ENCODE results near the gene PIK3R2. TPM values are rescaled to one million over a fixed set of nuclear protein-coding genes. Genes with fewer than 3 reads are reported as not detected.

Gene PIK3R2
- polyA plus RNA-seq, 6 donors from 2014 or later = 1.2 to 5.7 (median 2.3) TPM

DNA sequence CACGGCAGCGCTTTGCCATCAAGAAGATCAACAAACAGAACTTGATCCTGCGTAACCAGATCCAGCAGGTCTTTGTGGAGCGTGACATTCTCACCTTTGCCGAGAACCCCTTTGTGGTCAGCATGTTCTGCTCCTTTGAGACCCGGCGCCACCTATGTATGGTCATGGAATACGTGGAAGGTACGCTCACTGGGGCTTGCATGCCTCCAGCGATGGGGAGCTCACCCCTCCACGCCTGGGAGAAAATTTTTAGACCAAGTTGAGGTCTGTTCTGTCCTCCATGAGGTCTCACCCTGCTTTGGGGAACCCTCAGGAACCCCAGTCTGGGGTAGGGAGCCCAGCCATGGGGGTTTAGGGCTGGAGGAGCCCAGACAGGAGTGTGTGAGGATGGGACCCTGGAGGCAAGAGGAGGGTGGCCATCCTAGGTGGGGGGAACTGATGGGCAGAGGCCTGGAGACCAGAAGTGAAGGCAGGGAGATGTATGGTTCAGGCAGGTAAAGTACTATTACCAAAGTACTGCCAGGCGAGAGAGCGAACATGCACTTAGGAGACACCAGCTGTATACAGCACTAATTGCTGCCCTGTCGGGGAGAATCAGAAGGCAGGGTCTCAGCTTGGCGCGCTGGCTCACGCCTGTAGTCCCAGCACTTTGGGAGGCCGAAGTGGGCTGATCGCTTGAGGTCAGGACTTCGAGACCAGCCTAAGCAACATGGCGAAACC is 22.3 kb upstream of the PIK3R2 start:
- no peak overlapping the region for H3K27ac Mint-ChIP-seq
- no peaks in the 10 kb centered on the region for H3K27me3 Mint-ChIP-seq
- no peaks in the 10 kb centered on the region for H3K9me3 Mint-ChIP-seq
- peak overlapping the region in 1 of 8 donors; percentile 76 for H3K4me3 Mint-ChIP-seq
- H3K36me3 Mint-ChIP-seq = peaks cover 0 to 20% of the 10 kb centered on the region in 2 donors
- ATAC-seq (ENCODE audit: low read depth in 2 of 2) = no peak
- DNase-seq = no peak
- peaks cover 4 to 5% (median 4%) of the 10 kb centered on the region in 3 donors for H3K4me1 Mint-ChIP-seq

DNA sequence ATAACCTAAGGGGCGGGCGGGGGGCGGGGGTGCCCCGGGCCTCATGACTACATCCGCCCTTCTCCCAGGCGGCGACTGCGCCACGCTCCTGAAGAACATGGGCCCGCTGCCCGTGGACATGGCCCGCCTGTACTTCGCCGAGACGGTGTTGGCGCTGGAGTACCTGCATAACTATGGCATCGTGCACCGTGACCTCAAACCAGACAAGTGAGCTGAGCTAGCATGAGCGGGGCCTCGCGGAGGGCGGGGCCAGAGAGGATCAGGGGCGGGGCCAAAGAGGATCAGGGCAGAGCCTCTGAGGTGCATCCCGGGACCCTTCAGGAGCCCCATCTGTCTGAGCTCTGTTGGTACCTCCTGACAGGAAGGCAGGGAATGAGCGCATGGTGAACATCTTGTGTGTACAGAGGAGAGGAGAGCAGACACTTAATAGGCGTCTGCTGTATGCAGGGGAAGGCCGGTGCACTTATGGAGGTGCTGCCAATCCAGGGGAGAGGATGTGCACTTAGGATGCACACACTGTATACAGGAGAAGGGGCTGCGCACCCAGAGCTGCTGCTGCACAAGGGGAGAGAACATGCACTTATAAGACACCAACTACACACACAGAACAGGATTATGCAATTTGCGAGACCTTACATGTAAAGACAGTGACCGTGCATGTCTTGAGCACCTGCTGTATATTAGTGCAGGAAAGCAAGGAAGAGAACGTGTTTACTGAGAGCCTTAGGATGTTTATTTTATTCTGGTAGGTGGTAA is 20.9 kb upstream of the PIK3R2 start:
- Mint-ChIP-seq H3K27ac (peak overlapping the region in 1 of 6 donors; percentile 15), H3K36me3 (peaks cover 0 to 24% of the 10 kb centered on the region in 2 donors), H3K27me3 (no peaks in the 10 kb centered on the region), H3K4me1 (peaks cover 0 to 5% (median 4%) of the 10 kb centered on the region in 3 donors), H3K4me3 (peak overlapping the region in 2 of 8 donors; percentile 24 to 65), H3K9me3 (no peaks in the 10 kb centered on the region)
- DNase-seq (no peak), ATAC-seq (ENCODE audit: low read depth in 2 of 2) (peak in 1 of 2 donors; percentile 23)

DNA sequence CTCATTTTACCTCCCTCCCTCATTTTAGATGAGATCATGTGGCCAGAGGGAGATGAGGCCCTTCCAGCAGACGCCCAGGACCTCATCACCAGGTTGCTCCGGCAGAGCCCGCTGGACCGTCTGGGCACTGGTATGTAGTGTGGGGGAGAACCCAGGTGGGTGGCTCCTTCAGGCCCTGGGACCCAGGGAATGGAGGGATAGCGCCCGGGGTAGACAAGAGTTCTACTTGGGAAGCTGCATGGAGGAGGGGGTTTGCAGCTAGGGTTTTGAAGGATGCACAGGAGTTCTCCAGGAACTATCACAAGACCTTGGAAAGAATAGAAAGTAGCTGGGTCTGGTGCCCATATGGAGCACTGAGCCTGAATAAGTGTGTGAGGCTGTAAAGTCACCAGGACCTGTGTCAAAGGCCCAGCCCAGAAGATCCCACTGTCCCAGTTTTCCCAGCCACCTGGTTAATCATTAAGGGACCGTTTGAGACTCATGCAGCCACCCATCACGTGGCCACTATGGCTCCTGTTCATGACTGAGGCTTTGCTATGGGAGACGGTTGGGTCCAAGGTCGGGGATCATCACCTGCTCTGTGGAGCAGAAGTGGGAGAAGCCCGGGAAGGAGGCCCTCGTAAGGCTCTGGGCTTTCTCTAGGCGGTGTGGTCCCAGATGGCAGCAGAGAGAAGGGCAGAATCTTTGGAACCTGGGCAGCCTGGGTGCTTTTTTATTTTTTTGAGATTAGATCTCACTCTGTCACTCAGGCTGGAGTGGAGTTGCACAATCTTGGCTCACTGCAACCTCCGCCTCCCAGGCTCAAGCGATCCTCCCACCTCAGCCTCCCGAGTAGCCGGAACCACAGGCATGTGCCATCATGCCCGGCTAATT is 17.0 kb upstream of the PIK3R2 start:
- H3K27ac Mint-ChIP-seq = no peak overlapping the region
- H3K36me3 Mint-ChIP-seq = peaks cover 5 to 42% of the 10 kb centered on the region in 2 donors
- H3K27me3 Mint-ChIP-seq = no peaks in the 10 kb centered on the region
- ATAC-seq (ENCODE audit: low read depth in 2 of 2) = no peak
- no peak for DNase-seq
- no peak overlapping the region for H3K4me3 Mint-ChIP-seq
- peaks cover 0 to 8% (median 0%) of the 10 kb centered on the region in 3 donors for H3K4me1 Mint-ChIP-seq
- H3K9me3 Mint-ChIP-seq = peaks cover 0 to 3% (median 0%) of the 10 kb centered on the region in 7 donors

DNA sequence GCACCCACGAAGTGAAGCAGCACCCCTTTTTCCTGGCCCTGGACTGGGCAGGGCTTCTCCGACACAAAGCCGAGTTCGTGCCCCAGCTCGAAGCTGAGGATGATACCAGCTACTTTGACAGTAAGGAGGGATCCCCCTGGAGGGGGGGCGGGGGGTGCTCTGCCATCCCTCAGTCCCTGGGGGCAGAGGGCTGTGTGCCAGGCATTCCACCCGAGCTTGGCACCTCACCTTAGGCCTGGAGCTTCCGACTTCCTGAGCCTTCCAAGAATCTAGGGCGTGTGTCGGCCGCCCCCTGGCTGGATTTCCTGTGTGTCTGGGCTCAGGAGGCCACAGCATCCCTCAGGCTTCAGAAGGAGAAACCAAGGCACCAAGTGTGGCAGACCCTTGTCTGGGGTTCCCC is 15.7 kb upstream of the PIK3R2 start:
- H3K4me3 Mint-ChIP-seq = no peak overlapping the region
- H3K27ac Mint-ChIP-seq = no peak overlapping the region
- no peak for ATAC-seq (ENCODE audit: low read depth in 2 of 2)
- no peak for DNase-seq
- H3K9me3 Mint-ChIP-seq = peaks cover 0 to 3% (median 0%) of the 10 kb centered on the region in 7 donors
- H3K4me1 Mint-ChIP-seq = peaks cover 0 to 4% (median 0%) of the 10 kb centered on the region in 3 donors
- H3K36me3 Mint-ChIP-seq = peaks cover 5 to 41% of the 10 kb centered on the region in 2 donors
- H3K27me3 Mint-ChIP-seq = no peaks in the 10 kb centered on the region

DNA sequence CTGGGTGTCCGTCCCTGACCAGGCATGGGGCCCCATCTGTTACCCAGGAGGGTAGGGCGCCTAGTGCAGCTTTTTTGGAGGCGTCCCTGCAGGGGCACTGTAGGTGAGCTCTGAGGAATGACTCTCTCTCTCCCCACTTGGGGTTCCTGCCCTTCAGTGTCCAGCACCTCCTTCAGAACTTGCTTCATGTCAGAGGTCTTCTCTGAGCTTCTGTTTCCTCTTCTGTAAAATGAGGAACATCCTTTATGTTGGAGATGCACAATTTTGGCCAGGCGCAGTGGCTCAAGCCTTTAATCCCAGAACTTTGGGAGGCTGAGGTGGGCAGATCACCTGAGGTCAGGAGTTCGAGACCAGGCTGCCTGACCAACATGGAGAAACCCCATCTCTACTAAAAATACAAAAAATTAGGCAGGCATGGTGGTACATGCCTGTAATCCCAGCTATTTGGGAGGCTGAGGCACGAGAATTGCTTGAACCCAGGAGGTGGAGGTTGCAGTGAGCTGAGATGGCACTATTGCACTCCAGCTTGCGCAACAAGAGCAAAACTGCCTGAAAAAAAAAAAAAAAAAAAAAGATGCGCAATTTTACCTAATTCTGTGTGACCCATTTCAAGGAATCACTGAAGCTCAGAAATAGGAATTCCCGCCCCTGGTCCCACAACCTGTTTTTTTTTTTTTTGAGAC is 15.2 kb upstream of the PIK3R2 start:
- H3K36me3 Mint-ChIP-seq = peaks cover 5 to 39% of the 10 kb centered on the region in 2 donors
- DNase-seq (no peak), ATAC-seq (ENCODE audit: low read depth in 2 of 2) (no peak)
- H3K4me1 Mint-ChIP-seq = peaks cover 0 to 4% (median 0%) of the 10 kb centered on the region in 3 donors
- no peak overlapping the region for H3K27ac Mint-ChIP-seq
- H3K27me3 Mint-ChIP-seq = no peaks in the 10 kb centered on the region
- H3K4me3 Mint-ChIP-seq = no peak overlapping the region
- peaks cover 0 to 3% (median 0%) of the 10 kb centered on the region in 7 donors for H3K9me3 Mint-ChIP-seq

DNA sequence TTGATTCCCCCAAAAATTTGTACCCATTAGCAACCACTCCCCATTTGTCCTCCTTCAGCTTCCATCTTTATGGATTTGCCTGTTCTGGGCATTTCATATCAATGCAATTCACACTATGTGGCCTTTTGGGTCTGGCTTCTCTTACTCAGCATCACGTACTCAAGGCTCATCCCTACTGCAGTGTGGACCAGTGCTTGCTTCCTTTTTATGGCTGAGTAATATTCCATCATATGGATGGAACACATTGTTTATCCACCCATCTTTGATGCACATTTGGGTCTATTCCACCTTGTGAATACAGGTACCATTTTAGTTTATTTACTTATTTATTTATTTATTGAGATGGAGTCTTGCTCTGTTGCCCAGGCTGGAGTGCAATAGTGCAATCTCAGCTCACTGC is 12.5 kb upstream of the PIK3R2 start:
- Mint-ChIP-seq H3K27ac (no peak overlapping the region), H3K4me3 (no peak overlapping the region), H3K27me3 (no peaks in the 10 kb centered on the region), H3K9me3 (peaks cover 0 to 3% (median 0%) of the 10 kb centered on the region in 7 donors), H3K4me1 (peaks cover 0 to 4% (median 0%) of the 10 kb centered on the region in 3 donors), H3K36me3 (peaks cover 5 to 44% of the 10 kb centered on the region in 2 donors)
- ATAC-seq (ENCODE audit: low read depth in 2 of 2) (no peak), DNase-seq (no peak)

DNA sequence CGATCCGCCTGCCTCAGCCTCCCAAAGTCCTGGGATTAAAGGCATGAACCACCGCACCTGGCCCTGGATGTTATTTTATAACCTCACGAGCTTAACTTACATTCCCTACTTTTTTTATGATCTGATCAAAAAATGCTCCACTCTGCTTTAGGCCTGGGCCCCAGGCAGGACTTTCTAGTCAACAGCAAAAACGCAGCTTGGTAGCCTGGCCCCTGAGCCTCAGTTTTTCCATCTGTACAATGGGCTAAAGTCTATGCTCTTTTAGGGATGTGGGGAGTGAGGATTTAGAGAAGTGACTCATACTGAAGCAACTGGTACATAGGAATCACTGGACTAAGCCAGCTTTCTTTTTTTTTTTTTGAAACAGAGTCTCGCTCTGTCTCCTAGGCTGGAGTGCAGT is 11.9 kb upstream of the PIK3R2 start:
- no peak overlapping the region for H3K27ac Mint-ChIP-seq
- H3K4me1 Mint-ChIP-seq = peaks cover 0 to 4% (median 0%) of the 10 kb centered on the region in 3 donors
- ATAC-seq (ENCODE audit: low read depth in 2 of 2) (no peak), DNase-seq (no peak)
- H3K36me3 Mint-ChIP-seq = peaks cover 5 to 41% of the 10 kb centered on the region in 2 donors
- H3K27me3 Mint-ChIP-seq = no peaks in the 10 kb centered on the region
- no peak overlapping the region for H3K4me3 Mint-ChIP-seq
- H3K9me3 Mint-ChIP-seq = peaks cover 0 to 3% (median 0%) of the 10 kb centered on the region in 7 donors

DNA sequence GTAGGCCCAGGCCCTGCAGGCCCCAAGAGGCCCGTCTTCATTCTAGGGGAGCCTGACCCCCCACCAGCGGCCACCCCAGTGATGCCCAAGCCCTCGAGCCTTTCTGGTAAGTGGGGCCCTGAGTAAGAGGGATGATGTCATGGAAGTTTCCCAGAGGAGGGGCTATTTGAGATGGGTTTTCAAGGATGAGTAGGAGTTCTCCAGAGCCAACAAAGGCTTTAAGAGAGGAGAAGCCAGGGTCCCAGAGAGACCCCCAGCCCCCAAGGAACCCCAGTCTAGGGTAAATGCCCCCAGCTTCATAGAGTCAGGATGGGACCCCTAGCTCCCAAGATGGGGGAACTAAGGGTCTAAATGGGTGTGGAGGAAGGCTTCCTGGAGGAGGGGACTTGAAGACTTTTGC is 9.1 kb upstream of the PIK3R2 start:
- H3K4me1 Mint-ChIP-seq = peaks cover 0 to 10% (median 5%) of the 10 kb centered on the region in 3 donors
- ATAC-seq (ENCODE audit: low read depth in 2 of 2) = no peak
- H3K27ac Mint-ChIP-seq = peak overlapping the region in 1 of 6 donors; percentile 83
- peaks cover 5 to 46% of the 10 kb centered on the region in 2 donors for H3K36me3 Mint-ChIP-seq
- H3K27me3 Mint-ChIP-seq = no peaks in the 10 kb centered on the region
- H3K9me3 Mint-ChIP-seq = peaks cover 0 to 3% (median 0%) of the 10 kb centered on the region in 7 donors
- no peak overlapping the region for H3K4me3 Mint-ChIP-seq
- no peak for DNase-seq

DNA sequence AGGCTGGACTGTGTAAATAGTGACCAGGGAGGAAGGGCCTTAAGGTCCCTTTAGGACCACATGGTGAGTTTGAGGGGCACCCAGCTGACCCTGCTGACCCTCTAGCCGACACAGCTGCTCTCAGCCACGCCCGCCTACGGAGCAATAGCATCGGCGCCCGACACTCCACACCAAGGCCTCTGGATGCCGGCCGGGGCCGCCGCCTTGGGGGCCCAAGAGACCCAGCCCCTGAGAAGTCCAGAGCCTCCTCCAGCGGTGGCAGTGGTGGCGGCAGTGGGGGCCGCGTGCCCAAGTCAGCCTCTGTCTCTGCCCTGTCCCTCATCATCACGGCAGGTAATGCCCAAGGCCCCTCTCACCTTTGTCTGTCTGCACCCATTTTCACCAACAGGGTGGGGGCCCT is 8.6 kb upstream of the PIK3R2 start:
- Mint-ChIP-seq H3K27ac (peak overlapping the region in 1 of 6 donors; percentile 83), H3K27me3 (no peaks in the 10 kb centered on the region), H3K36me3 (peaks cover 5 to 42% of the 10 kb centered on the region in 2 donors), H3K4me1 (peaks cover 0 to 10% (median 6%) of the 10 kb centered on the region in 3 donors), H3K9me3 (peaks cover 0 to 3% (median 0%) of the 10 kb centered on the region in 7 donors), H3K4me3 (no peak overlapping the region)
- DNase-seq = no peak
- no peak for ATAC-seq (ENCODE audit: low read depth in 2 of 2)

DNA sequence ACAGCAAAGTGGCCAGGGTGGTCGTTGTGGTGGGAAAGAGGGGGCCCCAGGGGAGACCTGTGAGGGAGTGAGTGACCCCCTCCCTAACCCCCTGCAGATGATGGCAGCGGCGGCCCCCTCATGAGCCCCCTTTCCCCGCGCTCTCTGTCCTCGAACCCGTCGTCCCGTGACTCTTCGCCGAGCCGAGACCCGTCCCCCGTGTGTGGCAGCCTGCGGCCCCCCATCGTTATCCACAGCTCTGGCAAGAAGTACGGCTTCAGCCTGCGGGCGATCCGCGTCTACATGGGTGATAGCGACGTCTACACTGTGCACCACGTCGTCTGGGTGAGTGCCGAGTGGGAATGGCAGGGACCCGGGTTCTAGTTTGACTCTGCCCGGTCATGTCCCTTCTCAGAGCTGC is 8.1 kb upstream of the PIK3R2 start:
- Mint-ChIP-seq H3K4me1 (peaks cover 0 to 10% (median 6%) of the 10 kb centered on the region in 3 donors), H3K36me3 (peaks cover 5 to 42% of the 10 kb centered on the region in 2 donors), H3K4me3 (peak overlapping the region in 1 of 8 donors; percentile 57), H3K9me3 (peaks cover 0 to 3% (median 0%) of the 10 kb centered on the region in 7 donors), H3K27me3 (no peaks in the 10 kb centered on the region), H3K27ac (no peak overlapping the region)
- DNase-seq (no peak), ATAC-seq (ENCODE audit: low read depth in 2 of 2) (no peak)

DNA sequence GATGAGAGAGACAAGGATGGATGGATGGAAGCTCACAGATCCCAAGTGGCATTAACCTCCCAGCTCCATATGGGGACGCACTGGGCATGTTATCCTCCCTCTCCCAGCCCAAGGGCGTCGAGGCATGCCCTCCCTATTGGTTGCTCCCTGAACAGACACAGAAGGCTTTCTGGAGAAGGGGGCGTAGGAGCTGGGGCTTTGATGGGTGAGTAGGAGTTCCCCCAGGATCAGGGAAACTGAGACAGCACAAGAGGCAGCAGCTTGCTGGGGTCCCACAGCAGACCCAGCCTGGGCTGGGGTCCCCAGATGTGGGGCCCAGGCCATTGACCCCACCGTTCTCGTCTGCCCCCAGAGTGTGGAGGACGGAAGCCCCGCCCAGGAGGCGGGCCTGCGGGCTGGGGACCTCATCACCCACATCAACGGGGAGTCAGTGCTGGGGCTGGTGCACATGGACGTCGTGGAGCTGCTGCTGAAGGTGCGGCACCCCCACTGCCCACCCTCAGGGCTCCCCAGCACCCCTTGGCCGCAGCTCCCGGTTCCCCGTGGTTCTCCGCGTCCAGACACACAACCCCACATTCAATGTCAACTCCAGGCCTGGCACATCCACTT is 7.5 kb upstream of the PIK3R2 start:
- peaks cover 0 to 2% (median 0%) of the 10 kb centered on the region in 7 donors for H3K9me3 Mint-ChIP-seq

DNA sequence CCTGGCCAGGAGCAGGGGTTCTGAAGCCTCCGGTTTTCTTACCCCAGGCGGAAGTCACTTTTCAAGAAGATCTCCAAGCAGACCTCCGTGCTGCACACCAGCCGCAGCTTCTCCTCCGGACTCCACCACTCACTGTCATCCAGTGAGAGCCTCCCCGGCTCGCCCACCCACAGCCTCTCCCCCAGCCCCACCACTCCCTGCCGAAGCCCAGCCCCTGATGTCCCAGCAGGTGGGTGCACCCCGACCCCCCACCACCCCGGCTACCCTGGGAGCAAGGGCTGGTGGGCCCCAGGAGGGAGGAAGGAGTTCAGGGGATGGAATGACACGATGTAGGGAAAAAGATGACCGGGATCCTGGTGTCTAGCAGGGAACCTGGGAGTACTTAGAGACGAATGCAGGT is 5.6 kb upstream of the PIK3R2 start:
- ATAC-seq (ENCODE audit: low read depth in 2 of 2) = no peak
- Mint-ChIP-seq H3K9me3 (no peaks in the 10 kb centered on the region), H3K4me3 (no peak overlapping the region), H3K27ac (peak overlapping the region in 2 of 6 donors; percentile 43 to 54), H3K36me3 (peaks cover 0 to 27% of the 10 kb centered on the region in 2 donors), H3K4me1 (peaks cover 4 to 21% (median 13%) of the 10 kb centered on the region in 3 donors), H3K27me3 (no peaks in the 10 kb centered on the region)
- no peak for DNase-seq

More for the DNA sequence above, 7.5 kb upstream of the PIK3R2 start:
- no peak overlapping the region for H3K27ac Mint-ChIP-seq
- no peak for DNase-seq
- H3K4me3 Mint-ChIP-seq = peak overlapping the region in 1 of 8 donors; percentile 57
- ATAC-seq (ENCODE audit: low read depth in 2 of 2) = no peak
- H3K27me3 Mint-ChIP-seq = no peaks in the 10 kb centered on the region
- H3K4me1 Mint-ChIP-seq = peaks cover 0 to 6% (median 6%) of the 10 kb centered on the region in 3 donors
- H3K36me3 Mint-ChIP-seq = peaks cover 1 to 36% of the 10 kb centered on the region in 2 donors

Measured in naive B cell (primary cell).